SH-SY5Y (cell line): Measurements from ENCODE around the gene CHPF2.

Source experiments
- GATA2 ChIP-seq: IDR thresholded peaks from 2 replicates; pipeline ENCODE4 v1.6.1; 2011; ENCODE audit warnings: mild to moderate bottlenecking, low read depth, low read length
- GATA3 ChIP-seq: IDR thresholded peaks from 2 replicates; pipeline ENCODE4 v1.6.1; 2011; ENCODE audit warnings: low read depth, mild to moderate bottlenecking, low read length, moderate library complexity

DNA sequence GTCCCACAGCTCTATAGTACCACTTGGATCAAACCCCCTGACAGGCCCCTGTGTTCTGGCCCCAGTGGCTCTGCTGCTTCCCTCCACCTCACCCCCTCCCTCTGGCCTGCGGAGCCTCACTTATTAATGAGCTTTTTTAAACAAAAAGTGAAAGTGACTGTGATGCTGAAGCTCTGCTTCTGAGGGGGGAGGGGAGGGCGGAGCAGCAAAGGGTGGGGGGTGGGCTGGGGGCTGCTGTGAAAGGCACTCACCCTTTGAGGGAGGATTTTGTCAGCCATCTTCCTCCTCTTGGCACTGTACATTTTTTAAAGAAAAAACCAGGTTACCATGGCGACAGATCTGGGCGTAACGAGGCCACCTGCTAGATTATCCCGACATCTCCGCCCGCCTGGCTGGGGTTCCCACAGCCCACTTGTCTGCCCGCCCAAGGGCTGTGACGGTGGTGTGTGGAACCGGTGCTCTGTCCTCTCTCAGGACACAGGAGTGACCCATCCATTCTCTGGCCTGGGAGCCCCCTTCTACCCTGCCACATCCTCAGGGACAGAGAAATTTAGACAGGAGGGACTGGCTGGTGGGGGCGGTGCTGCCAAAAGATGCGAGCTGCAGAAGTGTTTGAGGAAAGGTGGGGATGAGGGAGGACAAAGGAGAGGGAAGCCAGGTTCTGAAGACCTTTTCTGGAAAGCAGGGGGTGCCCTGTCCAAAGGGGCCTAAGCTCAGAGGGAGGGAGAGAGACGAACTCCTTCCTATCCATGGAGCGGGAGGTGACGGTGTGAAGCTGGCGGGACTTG, 11.3 kb downstream of the CHPF2 start:
- no peak for TF ChIP-seq GATA2
- TF ChIP-seq GATA3: no peak
